SJCRH30 (cell line): ENCODE data around the gene AUNIP. TPM values are rescaled to one million over a fixed set of nuclear protein-coding genes. Genes with fewer than 3 reads are reported as not detected.
"Not testable (repeated sequence)": the region's sequence is repeated elsewhere in the genome, so short reads cannot be mapped to it uniquely, and the experiment has no call there.

Experiments
- DNase-seq, 2 experiments: peaks; one replicate each; pipeline ENCODE4 v3.0.0-alpha.2; 2015 to 2020
- H3K27ac ChIP-seq: fragments of 250-450 bp; sonication (Bioruptor Pico); 2 replicates; pipeline ENCODE4 v1.5.1; 2020; ENCODE audit warnings: mild to moderate bottlenecking, moderate library complexity
- H3K27me3 ChIP-seq: fragments of 250-450 bp; sonication (Bioruptor Pico); 2 replicates; pipeline ENCODE4 v1.5.1; 2020; ENCODE audit warnings: mild to moderate bottlenecking, moderate library complexity
- H3K36me3 ChIP-seq: fragments of 250-450 bp; sonication (Bioruptor Pico); 2 replicates; pipeline ENCODE4 v1.5.1; 2020; ENCODE audit warnings: mild to moderate bottlenecking, moderate library complexity
- H3K4me1 ChIP-seq: fragments of 250-450 bp; sonication (Bioruptor Pico); 2 replicates; pipeline ENCODE4 v1.5.1; 2020; ENCODE audit warnings: mild to moderate bottlenecking, moderate library complexity
- H3K4me3 ChIP-seq: fragments of 250-450 bp; sonication (Bioruptor Pico); 2 replicates; pipeline ENCODE4 v1.5.1; 2020; ENCODE audit warnings: mild to moderate bottlenecking, moderate library complexity
- H3K9me3 ChIP-seq: fragments of 250-450 bp; sonication (Bioruptor Pico); replicated peaks from 2 replicates; pipeline ENCODE4 v1.5.1; 2020; ENCODE audit warnings: mild to moderate bottlenecking, moderate library complexity
- total RNA-seq: library from RNA; depleted of rRNA; stranded (reverse); fragments of >200 nt; shearing (Covaris generic); gene quantifications from 2 replicates; pipeline ENCODE4 v1.2.3, GENCODE V29; 2014

The AUNIP gene
- total RNA-seq, 1 experiment from 2014 or later: 34.3 TPM

DNA sequence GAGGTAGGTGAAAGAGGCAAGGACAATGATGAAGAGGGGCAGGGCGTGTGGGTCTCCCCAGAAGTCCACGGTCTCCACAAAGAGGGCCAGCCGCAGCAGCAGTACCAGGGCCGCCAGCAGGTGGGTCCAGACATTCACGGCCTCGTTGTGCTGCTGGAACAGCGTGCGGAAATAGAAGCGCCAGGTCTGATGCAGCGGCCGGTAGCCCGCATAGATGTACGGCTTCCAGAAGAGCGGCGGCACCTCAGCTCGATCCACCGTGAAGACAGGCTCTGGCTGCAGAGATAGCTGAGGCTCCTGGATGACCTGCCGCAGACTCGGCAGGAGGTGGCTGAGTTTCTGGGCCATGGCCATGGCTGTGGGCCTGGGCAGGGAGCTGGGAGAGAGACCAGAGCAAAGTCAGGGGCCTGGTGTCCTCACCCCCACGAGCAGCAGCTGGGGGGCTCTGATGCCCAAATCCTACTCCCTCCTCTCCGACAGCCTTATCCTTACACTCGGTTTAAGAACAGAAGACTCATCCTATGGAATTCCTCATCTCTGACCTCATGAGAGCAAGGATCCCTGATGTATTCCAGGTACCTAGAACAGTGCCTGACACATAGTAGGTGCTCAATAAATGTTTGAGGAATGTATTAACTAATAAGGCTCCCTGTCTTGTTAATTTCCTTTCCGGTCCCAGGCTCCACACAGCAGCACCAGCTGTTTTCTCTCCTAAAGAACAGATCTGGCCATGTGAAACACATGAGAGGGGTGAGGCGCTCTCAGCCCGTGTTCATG lies 4.4 kb upstream of the AUNIP start:
- Histone ChIP-seq H3K4me3 (no peak overlapping the region), H3K27me3 (no peaks in the 10 kb centered on the region), H3K9me3 (no peaks in the 10 kb centered on the region), H3K36me3 (no peaks in the 10 kb centered on the region), H3K27ac (no peak overlapping the region), H3K4me1 (peaks cover 14% of the 10 kb centered on the region)
- no peak for DNase-seq

DNA sequence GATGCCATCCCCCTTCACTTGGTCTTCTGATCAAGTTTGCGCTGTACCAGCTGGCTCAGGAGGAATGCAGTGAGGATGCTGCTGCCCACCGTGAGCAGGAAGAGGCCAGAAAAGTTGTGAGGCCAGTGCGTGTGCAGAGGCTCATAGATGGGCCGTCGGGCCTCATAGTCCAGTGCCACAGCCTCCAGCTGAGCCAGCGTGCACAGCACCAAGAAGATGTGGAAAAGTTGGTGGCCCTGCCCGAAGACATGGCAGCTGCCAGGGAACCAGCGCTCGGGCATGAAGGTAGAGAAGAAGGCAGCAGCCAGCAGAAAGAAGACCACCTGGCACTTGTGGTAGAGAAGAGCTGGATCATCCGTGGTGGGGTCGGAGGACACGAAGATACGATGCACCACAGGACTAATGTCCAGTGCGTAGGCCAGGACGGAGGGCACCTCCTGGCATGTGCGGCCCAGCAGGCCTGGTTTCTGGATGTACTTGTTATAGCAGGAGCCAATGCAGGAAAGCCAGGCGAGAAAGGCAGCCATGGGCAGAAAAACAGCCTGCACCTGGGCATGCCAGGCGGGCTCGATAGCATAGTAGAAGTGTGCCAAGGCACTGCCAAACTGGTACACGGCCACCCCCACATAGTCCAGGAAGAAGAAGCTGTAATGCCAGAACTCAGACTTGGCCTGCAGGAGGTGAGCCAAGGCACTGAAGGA lies 3.7 kb upstream of the AUNIP start:
- Histone ChIP-seq H3K9me3 (no peaks in the 10 kb centered on the region), H3K27ac (no peak overlapping the region), H3K4me1 (peaks cover 14% of the 10 kb centered on the region), H3K27me3 (no peaks in the 10 kb centered on the region), H3K4me3 (no peak overlapping the region), H3K36me3 (no peaks in the 10 kb centered on the region)
- DNase-seq: no peak

DNA sequence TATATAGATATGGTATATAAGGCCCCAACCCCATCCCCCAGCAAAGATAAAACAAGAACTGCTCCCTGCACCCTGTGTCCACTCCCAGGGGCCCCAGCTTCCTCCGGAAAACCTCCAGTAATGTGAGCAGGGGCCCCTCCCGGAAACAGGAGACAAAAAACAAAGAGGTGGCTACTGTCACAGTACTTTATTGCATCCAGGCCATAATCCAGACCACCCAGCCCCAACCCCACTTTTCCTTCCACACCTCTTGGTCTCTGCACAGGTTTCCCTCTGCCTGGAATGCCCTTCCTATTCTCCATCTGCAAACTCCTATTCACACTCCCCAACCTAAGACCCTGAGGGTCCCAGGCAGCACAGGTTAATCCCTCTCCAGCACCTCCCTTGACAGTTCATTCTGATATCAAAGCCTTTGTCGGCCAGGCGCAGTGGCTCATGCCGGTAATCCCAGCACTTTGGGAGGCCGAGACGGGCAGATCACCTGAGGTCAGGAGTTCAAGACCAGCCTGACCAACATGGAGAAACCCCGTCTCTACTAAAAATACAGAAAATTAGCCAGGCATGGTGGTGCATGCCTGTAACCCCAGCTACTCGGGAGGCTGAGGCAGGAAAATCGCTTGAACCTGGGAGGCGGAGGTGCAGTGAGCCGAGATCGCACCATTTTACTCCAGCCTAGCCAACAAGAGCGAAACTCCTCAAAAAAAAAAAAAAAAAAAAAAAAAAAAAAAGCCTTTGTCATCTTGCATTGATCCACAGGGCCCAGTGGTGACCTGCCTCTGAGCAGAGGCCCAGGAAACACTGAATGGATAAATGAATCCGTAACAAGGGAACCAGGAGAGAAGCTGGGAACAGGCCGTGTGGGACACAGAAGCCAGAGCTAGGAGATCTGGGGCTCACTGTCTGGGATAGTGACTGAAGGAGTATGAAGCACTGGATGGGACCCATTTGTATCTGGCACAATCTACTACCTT lies 2.3 kb upstream of the AUNIP start:
- H3K4me1 ChIP-seq: peaks cover 14% of the 10 kb centered on the region
- H3K27me3 ChIP-seq: no peaks in the 10 kb centered on the region
- H3K36me3 ChIP-seq: no peaks in the 10 kb centered on the region
- H3K27ac ChIP-seq: no peak overlapping the region
- no peaks in the 10 kb centered on the region for H3K9me3 ChIP-seq
- H3K4me3 ChIP-seq: no peak overlapping the region
- peak in 1 of 2 experiments; percentile 61 for DNase-seq

DNA sequence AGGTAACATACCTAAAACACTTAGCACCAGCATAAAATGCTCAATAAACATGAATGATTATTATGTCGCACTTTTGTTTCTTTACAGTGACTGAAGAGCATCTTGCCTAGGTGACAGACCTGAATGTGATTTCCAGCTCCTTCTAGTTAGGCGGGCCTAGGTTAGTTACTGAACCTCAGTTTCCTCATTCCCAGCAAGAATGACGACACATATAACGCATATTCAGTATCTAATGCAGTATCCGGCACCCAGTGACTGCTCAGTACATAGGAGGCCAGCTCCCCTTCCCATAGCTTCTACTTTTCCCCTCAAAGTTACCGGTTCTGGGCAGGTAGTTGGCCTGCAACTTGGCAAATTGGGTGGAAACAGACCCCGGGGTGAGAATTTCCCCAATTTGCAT lies 763 bp downstream of the AUNIP start:
- Histone ChIP-seq H3K4me3 (peak overlapping the region; percentile 86), H3K9me3 (no peaks in the 10 kb centered on the region), H3K27me3 (no peaks in the 10 kb centered on the region), H3K36me3 (no peaks in the 10 kb centered on the region), H3K4me1 (peaks cover 24% of the 10 kb centered on the region), H3K27ac (peak overlapping the region; percentile 70)
- DNase-seq: no peak

DNA sequence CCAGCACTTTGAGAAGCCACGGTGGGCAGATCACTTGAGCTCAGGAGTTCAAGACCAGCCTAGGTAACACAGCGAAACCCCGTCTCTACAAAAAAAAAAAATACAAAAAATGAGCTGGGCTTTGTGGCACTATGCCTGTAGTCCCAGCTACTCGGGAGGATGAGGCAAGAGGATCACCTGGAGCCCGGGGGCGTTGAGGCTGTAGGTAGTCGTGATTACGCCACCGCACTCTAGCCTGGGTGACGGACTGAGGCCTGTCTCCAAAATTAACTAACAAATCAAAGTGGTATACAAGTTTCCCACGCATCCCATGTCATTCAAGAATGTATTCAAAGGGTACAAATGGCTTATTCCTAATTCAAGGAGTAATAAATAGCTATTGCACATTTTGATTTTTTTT lies 2.4 kb downstream of the AUNIP start:
- DNase-seq: no peak

DNA sequence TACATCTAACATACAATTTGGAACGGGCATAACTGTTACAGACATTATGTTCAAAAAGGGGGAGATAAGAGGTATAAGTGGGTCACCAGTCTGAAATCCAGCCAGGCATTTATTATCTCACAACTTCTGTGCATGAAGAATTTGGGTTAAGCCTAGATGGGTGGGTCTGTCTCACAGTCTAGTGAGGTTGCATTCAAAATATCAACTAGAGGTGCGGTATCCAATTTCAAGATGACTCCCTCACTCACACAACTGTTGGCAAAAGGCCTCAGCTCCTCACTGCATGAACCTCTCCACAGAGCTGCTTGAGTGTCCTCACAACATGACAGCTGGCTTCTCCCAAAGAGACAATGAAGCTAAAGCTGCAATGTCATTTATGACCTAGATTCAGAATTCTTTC lies 4.7 kb downstream of the AUNIP start:
- no peaks in the 10 kb centered on the region for H3K27me3 ChIP-seq
- no peak overlapping the region for H3K4me3 ChIP-seq
- peak; percentile 75 to 81 for DNase-seq
- peaks cover 11% of the 10 kb centered on the region for H3K9me3 ChIP-seq
- peak overlapping the region; percentile 1; the same call in 1 of the 2 replicates for H3K27ac ChIP-seq
- H3K4me1 ChIP-seq: peaks cover 14% of the 10 kb centered on the region
- peaks cover 10% of the 10 kb centered on the region for H3K36me3 ChIP-seq

More for the DNA sequence above, 2.4 kb downstream of the AUNIP start:
- peaks cover 24% of the 10 kb centered on the region for H3K4me1 ChIP-seq
- H3K9me3 ChIP-seq: no peaks in the 10 kb centered on the region
- no peak overlapping the region for H3K27ac ChIP-seq
- H3K27me3 ChIP-seq: no peaks in the 10 kb centered on the region
- H3K4me3 ChIP-seq: no peak overlapping the region
- no peaks in the 10 kb centered on the region for H3K36me3 ChIP-seq

DNA sequence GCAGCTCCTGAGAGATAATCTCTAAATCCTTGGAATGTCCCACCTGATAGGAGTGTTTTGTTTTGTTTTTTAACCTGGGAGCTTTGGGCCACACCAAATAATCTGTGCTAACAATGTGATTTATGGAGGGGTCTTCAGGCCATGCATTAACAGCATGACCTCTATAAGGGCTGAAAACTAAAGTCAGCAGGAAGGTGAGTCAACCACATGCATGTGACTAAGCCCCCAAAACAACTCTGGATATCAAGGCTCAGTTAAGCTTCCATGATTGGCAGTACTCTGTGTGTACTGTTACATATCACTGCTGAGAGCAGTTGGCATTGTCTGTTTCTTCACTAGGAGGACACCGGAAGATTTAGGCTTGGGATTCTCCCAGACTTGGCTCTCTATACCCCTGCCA lies 10.7 kb downstream of the AUNIP start:
- Histone ChIP-seq H3K36me3 (peaks cover 10% of the 10 kb centered on the region), H3K27me3 (no peaks in the 10 kb centered on the region), H3K4me3 (no peak overlapping the region), H3K9me3 (peaks cover 11% of the 10 kb centered on the region), H3K4me1 (peaks cover 16% of the 10 kb centered on the region), H3K27ac (peak overlapping the region; percentile 50)
- peak; percentile 42 to 74 for DNase-seq

DNA sequence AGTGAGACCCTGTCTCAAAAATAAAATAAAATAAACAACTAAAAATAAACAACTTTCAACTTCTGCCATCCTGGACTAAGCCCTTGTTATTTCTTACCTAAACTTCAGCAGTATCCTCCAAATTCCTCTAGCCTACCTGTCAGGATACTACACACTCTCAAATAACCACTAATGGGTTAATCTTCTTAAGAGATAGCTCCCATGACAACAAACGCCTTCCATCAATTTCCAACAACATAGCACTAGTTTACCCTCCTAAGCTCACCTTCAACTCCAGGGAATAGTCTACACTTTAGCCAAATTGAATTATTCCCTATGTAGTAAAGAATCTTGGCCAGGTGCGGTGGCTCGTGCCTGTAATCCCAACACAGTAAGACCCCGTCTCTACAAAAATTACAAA lies 11.3 kb downstream of the AUNIP start:
- Histone ChIP-seq H3K27me3 (no peaks in the 10 kb centered on the region), H3K36me3 (peaks cover 10% of the 10 kb centered on the region), H3K4me1 (peaks cover 16% of the 10 kb centered on the region), H3K27ac (no peak overlapping the region), H3K9me3 (peaks cover 11% of the 10 kb centered on the region), H3K4me3 (no peak overlapping the region)
- DNase-seq: no peak

DNA sequence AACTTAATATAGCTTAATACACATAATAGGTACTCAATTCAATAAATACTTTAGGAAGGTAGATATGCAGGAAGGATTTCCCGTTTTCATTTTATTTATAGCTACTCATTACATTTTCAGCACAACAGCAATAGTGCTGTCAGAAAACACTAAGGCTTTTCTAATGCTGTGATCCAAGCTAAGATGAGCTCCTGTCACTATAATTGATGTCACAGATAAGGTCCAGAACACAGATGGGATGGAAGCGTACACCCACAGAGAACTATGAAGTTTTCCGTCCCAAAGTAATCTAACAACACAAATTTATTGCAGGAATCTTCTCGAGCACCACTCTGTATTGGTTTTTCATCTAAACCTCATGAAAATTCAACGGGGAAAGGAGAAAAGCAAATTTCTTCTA lies 13.6 kb downstream of the AUNIP start:
- Histone ChIP-seq H3K4me3 (no peak overlapping the region), H3K27ac (no peak overlapping the region), H3K9me3 (peaks cover 5% of the 10 kb centered on the region), H3K36me3 (peaks cover 7% of the 10 kb centered on the region; the same call in 1 of the 2 replicates), H3K4me1 (peaks cover 16% of the 10 kb centered on the region), H3K27me3 (no peaks in the 10 kb centered on the region)
- no peak for DNase-seq

DNA sequence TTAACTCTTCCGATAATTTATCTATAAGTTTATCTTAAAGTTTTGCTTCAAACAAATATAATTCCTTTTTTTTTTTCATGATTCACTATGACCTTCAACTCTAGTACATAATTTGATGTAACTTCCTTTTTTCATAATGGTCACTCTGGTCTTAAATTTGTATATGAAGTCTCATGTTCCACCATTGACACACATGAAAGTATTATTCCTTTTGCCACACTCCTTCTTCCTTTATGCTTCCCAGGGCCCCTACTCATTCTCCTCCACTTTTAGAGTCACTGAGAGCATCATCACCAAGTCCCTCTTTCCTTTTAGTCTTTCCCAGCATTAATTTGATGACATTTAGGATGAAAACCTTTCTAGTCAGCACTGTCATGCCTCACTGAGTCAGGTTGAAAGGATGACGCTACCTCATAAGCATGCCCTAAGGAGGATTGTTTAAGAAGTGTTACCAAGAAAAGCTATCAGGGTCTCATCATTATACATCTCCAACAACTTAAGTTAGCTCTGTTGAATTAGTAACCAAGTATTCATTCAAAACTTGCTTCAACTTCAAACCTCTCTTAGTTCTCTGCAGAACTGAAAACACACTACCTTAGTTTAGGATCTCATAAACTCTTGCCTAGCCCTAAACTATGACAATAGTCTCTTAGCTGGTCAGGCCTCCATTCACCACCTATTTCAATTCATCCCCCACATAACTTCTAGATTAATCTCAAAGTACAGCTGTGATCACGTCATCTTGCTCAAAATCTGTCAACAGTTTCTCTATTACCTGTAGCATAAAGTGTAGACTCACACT lies 14.5 kb downstream of the AUNIP start:
- H3K4me1 ChIP-seq: peaks cover 16% of the 10 kb centered on the region
- H3K36me3 ChIP-seq: peaks cover 8% of the 10 kb centered on the region
- no peak overlapping the region for H3K4me3 ChIP-seq
- no peak for DNase-seq
- no peak overlapping the region for H3K27ac ChIP-seq
- peaks cover 3% of the 10 kb centered on the region for H3K9me3 ChIP-seq
- no peaks in the 10 kb centered on the region for H3K27me3 ChIP-seq

DNA sequence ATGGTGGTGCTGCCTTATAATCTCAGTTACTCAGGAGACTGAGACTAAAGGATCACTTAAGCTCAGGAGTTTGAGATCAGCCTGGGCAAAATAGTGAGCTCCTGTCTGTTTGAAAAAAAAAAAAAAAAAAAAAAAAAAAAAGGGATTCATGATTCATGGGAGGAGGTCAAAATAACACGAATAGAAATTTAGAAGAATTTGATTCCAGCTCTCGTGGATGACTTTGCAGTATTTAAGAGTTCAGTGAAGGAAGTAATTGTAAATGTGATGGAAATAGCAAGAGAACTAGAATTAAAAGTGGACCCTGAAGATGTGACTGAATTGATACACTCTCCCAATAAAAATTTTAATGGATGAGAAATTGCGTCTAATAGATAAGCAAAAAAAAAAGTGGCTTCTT lies 15.8 kb downstream of the AUNIP start:
- Histone ChIP-seq H3K27ac (no peak overlapping the region), H3K36me3 (peaks cover 13% of the 10 kb centered on the region), H3K4me3 (no peak overlapping the region), H3K4me1 (peaks cover 7% of the 10 kb centered on the region), H3K27me3 (no peaks in the 10 kb centered on the region), H3K9me3 (peaks cover 6% of the 10 kb centered on the region)
- no peak for DNase-seq

DNA sequence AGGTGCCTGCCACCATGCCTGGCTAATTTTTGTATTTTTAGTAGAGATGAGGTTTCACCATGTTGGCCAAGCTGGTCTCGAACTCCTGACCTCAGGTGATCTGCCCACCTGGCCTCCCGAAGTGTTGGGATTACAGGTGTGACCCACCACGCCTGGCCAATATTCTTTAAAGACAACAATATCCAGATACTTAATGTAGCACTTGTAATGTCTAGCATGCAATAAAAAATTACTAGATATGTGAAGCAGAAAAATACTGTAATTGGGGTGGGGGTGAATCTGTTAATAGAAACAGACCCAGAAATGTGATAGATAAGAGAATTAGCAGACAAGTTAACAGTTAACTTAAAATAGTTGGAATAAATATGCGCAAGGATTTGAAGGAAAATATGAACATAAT lies 19.4 kb downstream of the AUNIP start:
- H3K36me3 ChIP-seq: peaks cover 30% of the 10 kb centered on the region

DNA sequence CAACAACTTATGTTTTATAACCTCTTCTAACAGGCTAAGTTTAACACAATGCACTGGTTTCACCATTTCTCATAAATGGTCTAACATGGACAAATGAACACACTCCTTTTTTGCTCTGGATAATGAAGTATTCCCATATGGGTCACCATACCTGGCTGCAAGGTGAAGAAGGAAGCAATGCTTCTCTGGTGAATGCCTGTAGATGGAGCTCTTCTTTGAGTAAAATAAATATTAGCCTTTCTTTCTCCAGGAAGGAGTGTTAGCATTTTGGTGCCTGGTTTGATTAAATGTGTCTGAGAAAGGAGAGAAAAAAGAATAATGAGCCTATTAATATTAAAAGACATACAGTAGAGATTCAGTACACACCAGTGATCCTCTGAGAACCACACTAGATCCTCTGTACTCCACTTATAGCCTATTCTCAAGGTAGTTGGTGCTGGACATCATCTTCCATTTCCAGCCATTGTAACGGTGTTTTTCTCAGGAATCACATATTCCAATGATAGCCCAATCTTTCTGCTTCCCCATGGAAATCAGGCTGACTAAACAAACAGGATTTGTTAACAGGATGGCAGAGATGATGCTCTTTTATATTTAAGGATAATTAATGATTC lies 21.9 kb downstream of the AUNIP start:
- Histone ChIP-seq H3K36me3 (peaks cover 48% of the 10 kb centered on the region), H3K4me1 (no peaks in the 10 kb centered on the region), H3K4me3 (no peak overlapping the region), H3K27me3 (no peaks in the 10 kb centered on the region), H3K27ac (no peak overlapping the region), H3K9me3 (peaks cover 6% of the 10 kb centered on the region)
- no peak for DNase-seq

More for the DNA sequence above, 19.4 kb downstream of the AUNIP start:
- not testable (repeated sequence) for H3K27me3 ChIP-seq, H3K27ac ChIP-seq, H3K4me1 ChIP-seq, H3K9me3 ChIP-seq, DNase-seq, H3K4me3 ChIP-seq

DNA sequence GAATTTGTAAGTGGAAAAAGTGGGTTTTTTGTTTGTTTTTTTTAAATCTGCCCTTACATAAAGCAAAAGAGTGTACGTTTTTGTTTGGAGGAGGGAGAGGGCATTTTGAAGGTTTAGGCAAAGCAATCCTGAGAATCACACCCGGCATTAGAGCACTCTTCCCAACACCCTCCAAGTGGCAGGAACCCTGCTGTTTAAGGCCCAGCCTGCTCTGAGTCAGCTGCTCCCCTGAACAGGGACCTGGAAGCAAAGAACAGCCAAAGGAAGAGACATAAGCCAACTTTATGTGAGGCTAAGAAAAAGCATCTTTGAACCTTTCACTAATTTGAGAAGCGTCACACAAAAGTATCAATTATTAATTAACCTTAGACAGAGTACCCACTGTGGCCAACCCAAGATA lies 22.6 kb downstream of the AUNIP start:
- H3K27ac ChIP-seq: no peak overlapping the region
- no peak overlapping the region for H3K4me3 ChIP-seq
- DNase-seq: no peak
- H3K27me3 ChIP-seq: no peaks in the 10 kb centered on the region
- peaks cover 52% of the 10 kb centered on the region for H3K36me3 ChIP-seq
- peaks cover 6% of the 10 kb centered on the region for H3K9me3 ChIP-seq
- no peaks in the 10 kb centered on the region for H3K4me1 ChIP-seq
